Left forelimb (tissue), 1 donor: ENCODE data around the gene NOP58.
A peak's percentile ranks its signal among the peaks of the same experiment; 100 is the strongest.
"Not testable (repeated sequence)": the region's sequence is repeated elsewhere in the genome, so short reads cannot be mapped to it uniquely, and the experiment has no call there.

Experiments
- DNase-seq: peaks from one replicate; pipeline ENCODE4 v3.0.0-alpha.2; 2018; ENCODE audit warnings: low spot score

Gene NOP58, protein sequence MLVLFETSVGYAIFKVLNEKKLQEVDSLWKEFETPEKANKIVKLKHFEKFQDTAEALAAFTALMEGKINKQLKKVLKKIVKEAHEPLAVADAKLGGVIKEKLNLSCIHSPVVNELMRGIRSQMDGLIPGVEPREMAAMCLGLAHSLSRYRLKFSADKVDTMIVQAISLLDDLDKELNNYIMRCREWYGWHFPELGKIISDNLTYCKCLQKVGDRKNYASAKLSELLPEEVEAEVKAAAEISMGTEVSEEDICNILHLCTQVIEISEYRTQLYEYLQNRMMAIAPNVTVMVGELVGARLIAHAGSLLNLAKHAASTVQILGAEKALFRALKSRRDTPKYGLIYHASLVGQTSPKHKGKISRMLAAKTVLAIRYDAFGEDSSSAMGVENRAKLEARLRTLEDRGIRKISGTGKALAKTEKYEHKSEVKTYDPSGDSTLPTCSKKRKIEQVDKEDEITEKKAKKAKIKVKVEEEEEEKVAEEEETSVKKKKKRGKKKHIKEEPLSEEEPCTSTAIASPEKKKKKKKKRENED

DNA sequence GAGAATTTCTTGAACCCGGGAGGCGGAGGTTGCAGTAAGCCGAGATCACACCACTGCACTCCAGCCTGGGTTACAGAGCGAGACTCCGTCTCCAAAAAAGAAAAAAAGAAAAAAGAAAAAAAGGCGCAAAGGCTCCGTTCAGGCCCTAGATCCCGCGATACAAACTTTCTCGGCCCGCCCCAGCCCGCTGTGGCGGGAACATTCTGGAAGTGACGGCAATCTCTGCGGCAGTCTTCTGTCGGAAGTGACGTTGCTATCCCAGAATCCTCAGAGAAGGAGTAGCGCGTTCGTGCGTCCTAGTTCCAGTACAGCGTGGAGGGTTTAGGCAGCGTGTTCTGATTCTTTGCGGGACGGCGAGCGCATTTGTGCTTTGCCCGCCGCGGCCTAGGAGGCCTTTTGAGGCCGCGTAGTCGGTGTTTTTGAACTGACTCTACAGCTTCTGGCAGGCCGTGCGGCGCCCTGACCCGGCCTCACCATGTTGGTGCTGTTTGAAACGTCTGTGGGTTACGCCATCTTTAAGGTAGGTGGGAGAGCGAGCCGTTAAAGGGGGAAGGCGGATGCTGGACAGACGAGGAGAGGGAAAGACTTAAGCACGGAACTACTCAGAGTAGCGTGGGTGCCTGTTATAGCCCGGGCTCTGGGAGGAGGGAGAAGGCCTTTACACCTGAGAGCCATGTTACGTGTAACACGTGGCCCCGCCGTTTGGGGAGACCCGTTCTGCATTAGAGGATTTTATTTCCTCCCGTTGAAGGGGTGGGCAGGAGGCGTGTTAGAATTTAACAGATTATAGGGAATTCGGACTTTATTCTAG is at the start of gene NOP58:
Gene NOP58, plus strand, starts transcription at position 297 of the 811 bp plus-strand sequence. Its CDS starts 179 bp downstream, at position 476.
- DNase-seq = peak; percentile 93

DNA sequence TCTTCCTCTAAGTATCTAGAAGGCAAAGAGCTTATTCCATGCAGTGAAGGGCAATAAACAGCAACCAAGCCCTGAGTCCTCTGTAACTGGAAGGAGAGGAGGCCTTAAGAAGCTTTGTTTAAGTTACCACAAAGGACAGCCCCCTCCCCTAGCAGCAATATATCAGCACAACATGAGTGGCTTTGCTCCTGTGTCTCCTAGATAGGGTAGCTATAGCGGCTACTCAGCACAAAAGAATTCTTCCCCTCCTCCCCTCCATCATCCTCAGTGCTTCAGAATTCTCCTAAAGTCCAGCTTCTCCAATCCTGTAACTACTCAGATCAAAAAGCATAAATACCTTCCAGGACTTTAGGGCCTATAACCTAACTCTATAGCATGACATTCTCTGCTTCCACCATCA is 43.7 kb upstream of the NOP58 start:
- no peak for DNase-seq

GRCh38 chr2:202237787-202238233 is 27.8 kb upstream of the NOP58 start:
- DNase-seq = no peak

GRCh38 chr2:202238234-202239197 is 27.0 kb upstream of the NOP58 start, which contains the start of gene SUMO1:
SUMO1 (minus strand) TSS chr2:202238597; CDS start chr2:202238451, 146 bp downstream.
- peak; percentile 96 for DNase-seq

DNA sequence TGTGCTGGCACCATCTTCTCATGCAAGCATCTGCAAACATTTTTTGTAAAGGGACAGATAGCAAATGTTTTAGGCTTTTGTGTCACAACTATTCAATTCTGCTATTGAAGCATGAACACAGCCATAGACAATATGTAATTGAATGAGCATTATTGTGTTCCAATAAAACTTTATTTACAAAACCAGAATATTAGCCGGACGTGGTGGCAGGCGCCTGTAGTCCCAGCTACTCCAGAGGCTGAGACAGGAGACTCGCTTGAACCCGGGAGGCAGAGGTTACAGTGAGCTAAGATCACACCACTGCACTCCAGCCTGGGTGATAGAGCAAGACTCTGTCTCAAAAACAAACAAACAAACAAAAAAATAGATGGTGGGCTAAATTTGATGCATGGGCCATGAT is 17.9 kb upstream of the NOP58 start:
- DNase-seq = not testable (repeated sequence)

DNA sequence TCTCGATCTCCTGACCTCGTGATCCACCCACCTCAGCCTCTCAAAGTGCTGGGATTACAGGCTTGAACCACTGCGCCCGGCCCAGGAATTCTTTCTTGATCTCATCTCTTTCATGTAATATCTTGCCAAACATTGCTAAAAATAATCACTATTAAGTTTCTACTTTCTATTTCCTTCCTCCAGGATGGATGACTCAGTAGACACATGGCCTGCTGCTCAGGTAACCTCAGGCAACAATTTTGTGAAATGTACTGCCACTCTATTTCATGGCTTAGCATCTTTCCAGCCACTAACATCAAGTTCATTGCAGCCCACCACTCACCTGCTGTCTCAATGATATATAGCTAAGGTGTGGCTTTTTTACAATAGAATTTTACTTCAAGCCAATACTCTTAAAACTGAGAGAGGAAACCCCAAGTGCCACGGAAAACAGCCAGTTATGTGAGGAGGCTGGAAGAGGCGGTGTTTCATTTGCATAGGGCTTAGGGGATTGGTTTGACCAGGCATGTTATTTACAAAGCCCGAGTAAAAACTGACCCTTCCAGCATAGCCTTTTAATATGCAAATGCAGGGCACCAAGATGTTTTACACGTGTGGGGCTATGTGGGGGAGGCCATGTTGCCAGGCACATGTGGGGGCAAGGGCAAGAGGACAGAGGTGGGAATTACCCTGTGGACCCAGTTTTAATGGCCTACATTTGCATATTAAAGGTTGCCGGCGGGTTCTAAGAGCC is 15.9 kb upstream of the NOP58 start:
- no peak for DNase-seq

DNA sequence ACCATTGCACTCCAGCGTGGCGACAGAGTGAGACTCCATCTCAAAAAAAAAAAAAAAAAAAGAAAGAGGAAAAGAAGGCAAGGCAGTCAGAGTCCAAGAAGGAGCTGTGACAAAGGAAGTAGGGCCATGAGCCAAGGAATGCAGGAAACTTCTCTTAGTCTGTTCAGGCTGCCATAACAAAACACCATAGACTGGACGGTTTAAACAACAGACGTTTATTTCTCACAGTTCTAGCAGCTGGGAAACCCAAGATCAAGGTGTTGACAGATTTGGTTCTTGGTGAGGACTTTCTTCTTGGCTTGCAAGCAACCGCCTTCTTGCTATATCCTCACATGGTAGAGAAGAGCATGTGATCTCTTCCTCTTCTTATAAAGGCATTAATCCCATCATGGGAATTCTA is 14.1 kb upstream of the NOP58 start:
- DNase-seq = no peak

GRCh38 chr2:202261531-202261930 is 4.0 kb upstream of the NOP58 start:
- no peak for DNase-seq

DNA sequence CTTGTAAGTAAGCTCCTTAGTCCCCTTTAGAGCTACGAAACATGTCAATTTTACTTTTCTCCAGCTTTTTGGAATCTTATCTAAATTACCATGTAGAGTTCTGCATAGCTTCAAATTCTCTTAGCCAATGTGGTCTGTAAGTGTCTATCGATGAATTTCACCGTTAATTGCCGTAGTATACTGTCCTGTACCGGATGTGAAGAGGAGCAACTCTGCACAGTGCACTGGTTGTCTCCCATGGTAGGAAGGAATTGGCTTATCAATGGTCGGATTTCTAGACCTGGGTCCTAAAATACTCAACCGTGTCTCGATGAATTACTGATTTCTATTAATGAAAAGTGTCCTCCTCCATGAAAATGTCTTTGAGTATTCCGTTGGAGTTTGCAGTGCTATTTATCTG is 1.9 kb downstream of the NOP58 start:
- DNase-seq = no peak

- no peak for DNase-seq
Measured at GRCh38 chr2:202269585-202269984, 4.0 kb downstream of the NOP58 start.

- DNase-seq = no peak
Measured at GRCh38 chr2:202270487-202270886, 4.9 kb downstream of the NOP58 start.

DNA sequence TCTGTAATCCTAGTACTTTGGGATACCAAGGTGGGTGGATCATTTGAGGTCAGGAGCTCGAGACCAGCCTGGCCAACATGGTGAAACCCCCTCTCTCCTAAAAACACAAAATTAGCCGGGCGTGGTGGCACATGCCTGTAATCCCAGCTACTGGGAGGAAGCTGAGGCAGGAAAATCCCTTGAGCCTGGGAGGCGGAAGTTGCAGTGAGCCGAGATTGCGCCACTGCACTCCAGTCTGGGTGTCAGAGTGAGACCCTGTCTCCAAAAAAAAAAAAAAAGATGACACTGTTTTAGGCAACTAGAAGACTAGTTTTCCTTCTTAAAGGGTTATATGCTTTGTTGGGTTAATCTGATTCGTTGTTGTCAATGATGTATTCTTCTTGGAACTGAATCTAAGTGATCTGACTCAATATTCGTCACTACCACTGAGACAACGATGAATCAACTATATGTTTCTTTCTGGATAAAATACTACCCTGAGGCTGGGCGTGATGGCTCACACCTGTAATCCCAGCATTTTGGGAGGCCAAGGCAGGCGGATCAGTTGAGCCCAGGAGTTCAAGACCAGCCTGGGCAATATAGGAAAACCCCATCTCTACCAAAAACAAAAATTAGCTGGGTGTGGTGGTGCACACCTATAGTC is 10.6 kb downstream of the NOP58 start:
- DNase-seq = not testable (repeated sequence)

DNA sequence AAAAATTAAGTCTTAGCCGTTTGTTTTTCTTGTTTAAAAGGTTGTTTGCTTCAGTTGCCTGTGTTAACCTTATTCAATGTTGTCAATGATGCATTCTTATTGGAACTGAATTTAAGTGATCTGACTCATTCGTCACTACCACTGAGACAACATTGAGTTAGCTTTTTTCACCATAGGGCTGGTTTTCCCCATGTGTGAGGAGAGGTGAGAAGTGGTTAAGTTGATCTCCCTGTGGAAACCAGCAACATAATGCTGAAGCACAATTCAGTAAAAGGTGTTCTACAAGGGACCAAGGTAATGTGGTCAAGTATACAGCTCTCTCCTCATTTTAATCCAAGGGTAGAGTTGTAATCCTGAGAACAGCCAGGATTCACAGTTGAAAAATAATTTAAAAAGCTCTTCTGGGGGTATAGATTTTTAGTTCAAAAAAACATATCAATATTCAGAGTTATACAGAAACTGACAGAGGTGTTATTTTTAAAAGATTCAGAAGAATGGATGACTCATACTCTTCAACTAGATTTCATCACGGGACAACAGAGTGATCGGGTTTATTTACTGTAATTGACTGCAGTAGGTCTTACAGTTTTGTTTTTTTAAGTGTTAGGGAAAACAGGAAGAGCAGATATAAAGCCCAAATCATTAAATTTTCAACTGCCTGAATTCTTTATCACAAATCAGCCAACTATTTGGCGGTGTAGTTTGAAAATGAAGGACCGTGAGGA is 12.6 kb downstream of the NOP58 start:
- no peak for DNase-seq

DNA sequence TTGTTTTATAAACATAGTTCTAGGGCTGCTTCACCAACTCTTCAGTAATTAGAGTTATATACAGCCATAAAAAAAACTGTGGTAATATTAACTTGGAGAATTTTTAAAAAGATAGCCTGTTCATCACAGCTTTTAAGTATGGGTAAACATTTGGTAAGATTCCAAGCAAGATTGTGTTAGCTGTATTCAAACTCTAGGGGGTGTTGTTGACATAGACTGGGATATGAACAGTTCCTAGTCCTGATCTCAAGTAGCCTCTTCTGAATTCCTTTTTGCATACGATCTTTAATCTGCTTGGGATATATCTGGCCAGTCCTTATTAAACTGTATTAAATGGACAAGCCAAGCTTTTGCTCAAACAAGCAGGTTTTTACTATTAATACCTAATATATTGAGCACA is 13.4 kb downstream of the NOP58 start:
- no peak for DNase-seq

DNA sequence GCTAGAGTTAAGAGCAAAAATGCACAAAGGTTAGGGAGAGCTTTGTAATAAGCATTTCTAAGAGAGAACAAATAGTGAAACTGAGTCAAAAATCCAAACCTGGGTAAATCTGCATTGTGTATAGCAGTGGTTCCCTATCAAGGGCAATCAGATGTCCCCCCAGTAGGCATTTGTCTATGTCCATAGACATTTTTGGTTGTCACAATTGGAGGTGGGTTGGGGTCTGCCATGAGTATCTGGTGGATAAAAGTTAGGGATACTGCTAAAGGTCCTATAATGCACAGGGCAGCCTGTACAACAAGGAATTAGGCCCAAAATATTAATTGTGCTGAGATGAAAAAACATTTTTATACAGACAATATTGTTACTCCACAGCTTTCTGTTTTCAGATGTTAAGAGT is 21.0 kb downstream of the NOP58 start:
- no peak for DNase-seq

DNA sequence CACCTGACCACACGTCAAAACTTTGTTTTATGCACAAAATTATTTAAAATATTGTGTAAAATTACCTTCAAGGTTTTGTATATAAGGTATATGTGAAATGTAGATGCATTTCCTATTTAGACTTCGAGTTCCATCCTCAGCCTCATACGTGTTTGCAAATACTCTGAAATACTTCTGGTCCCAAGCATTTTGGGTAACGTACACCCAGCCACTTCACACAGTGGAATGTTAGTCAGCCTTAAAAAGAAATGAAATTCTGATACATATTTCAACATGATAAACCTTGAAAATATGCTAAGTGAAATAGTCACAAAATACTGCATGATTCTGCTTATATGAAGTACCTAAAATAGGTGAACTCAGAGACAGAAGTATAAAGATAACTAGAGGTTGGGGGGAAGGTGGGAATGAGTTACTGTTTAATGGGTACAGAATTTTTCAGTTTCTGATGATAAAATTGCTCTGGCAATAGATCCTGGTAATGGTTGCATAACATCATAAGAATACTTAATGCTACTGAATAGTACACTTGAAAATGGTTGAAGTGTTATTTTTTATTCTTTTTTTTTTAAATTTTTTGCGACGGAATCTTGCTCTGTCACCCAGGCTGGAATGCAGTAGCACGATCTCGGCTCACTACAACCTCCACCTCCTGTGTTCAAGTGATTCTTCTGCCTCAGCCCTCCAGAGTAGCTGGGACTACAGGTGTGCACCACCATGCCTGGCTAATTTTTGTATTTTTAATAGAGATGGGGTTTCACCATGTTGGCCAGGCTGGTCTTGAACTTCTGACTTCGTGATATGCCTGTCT is 24.0 kb downstream of the NOP58 start:
- DNase-seq = no peak

DNA sequence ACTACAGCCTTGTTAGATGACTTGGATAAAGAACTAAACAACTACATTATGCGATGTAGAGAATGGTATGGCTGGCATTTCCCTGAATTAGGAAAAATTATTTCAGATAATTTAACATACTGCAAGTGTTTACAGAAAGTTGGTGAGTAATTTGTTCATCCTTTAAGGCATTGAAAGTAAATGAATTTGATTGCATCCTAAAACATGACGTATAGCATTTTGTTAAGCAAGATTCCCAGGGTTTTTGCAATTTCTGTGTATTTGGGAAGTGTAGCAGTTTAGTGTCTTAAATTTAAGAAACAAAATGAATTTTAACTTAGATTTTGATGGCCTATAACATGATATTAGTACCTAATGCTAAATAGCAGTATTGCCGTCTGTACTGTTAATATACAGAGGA is 24.8 kb downstream of the NOP58 start:
- DNase-seq = no peak

DNA sequence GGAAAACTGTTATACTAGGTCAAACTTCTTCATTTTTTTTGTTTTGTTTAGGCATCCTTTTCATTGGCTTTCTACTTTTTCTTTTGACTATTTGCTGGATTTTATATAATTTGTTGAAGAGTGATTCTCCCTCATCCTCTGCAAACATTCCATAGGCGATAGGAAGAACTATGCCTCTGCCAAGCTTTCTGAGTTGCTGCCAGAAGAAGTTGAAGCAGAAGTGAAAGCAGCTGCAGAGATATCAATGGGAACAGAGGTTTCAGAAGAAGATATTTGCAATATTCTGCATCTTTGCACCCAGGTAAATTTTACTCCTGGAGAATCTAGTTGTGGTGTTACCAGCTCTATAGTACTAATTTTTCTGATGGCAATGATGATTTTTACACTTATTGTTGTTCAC is 25.4 kb downstream of the NOP58 start:
- no peak for DNase-seq

DNA sequence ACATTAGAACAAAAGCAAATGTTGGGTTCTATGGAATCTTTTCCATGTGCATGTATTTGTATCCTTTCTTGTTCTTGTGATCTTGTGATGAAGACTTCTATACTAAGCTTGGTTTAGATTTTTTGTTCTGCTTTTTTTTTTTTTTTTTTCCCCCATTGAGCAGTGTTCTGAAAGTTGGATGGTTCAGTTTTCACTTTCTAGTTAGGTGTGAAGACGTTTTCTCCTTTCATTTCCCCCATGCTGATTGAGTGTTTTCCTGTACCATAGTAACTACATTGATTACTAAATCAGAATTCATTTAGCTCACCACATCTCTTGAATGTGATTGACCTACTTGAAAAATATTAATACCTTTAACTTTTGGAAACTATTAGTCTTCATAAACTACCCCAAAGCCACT is 34.1 kb downstream of the NOP58 start:
- DNase-seq = no peak
